Stimulated activated naive CD8-positive, alpha-beta T cell treated with anti-CD3 and anti-CD28 coated beads, Interleukin-15, Interleukin-2, amounts not matched to agents 100 ng/mL and 50 ng/mL, for 24 hours (primary cell): ENCODE data around the gene RIC1.
"Not testable (repeated sequence)": the region's sequence is repeated elsewhere in the genome, so short reads cannot be mapped to it uniquely, and the experiment has no call there.

Experiments used
- H3K27ac Mint-ChIP-seq: one replicate; pipeline ENCODE4 v1.8.0; 2021; ENCODE audit warnings: mild to moderate bottlenecking, mixed read lengths
- H3K27me3 Mint-ChIP-seq: one replicate; pipeline ENCODE4 v1.8.0; 2021; ENCODE audit warnings: mixed read lengths
- H3K36me3 Mint-ChIP-seq: one replicate; pipeline ENCODE4 v1.8.0; 2021; ENCODE audit warnings: low read depth, mixed read lengths
- H3K4me1 Mint-ChIP-seq: one replicate; pipeline ENCODE4 v1.8.0; 2021; ENCODE audit warnings: low read depth, mixed read lengths
- H3K4me3 Mint-ChIP-seq: one replicate; pipeline ENCODE4 v1.8.0; 2021; ENCODE audit warnings: mild to moderate bottlenecking, mixed read lengths
- H3K9me3 Mint-ChIP-seq: one replicate; pipeline ENCODE4 v1.8.0; 2021; ENCODE audit warnings: mixed read lengths

Gene RIC1

DNA sequence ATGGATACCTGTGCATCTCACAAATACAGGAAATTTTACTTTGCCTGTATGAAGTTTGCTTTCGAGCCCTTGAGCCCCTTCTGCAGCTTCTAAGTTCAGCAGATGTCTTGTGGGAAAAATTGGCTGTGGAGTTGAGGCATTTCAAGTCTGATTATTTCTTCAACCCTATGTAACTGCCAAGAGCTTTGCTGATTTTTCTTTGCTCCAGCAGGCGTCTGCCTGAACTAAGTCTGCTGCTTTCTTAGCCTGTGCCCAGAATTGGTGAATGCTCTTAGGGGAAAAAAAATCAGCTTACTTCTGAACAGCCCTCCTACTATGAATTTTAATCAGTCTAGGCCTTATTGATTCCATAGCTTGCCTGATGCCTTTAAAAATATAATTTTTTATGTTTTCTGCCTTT, 41.2 kb downstream of the RIC1 start:
- Mint-ChIP-seq H3K4me1 (peaks cover 46% of the 10 kb centered on the region), H3K4me3 (no peak overlapping the region), H3K27me3 (no peaks in the 10 kb centered on the region), H3K27ac (no peak overlapping the region), H3K36me3 (peaks cover 33% of the 10 kb centered on the region), H3K9me3 (peaks cover 2% of the 10 kb centered on the region)

DNA sequence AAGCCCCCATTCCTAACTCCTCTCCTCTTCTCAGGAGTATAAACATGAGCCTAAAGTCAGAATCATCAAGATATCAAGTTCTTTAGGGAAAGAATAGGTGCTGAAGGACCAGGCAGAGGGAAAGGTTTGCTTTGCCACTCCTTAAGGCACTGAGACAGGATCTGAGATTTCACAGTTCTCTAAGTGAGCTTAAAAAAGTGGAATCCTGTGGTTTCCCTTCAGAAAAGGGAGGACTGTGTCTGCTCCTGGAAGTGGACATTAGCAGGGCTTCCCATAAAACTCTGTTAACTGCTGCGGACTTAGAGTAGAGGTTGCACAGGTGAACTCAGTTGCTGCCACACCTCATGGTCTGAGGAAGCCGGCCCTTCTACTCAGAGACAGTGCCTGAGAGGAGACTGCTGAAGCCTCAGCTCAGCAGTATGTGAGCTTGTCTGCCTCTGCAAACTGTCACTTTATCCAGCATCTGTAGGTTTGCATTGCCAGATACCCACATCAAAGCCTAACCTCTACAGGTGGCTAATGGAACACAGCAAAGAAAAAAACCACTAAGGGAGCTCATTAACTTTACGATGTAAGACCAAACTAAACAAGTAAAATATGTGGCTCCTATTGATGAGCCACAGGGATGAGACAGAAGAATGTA, 42.9 kb downstream of the RIC1 start:
- Mint-ChIP-seq H3K27ac (no peak overlapping the region), H3K4me3 (no peak overlapping the region), H3K36me3 (peaks cover 24% of the 10 kb centered on the region)

DNA sequence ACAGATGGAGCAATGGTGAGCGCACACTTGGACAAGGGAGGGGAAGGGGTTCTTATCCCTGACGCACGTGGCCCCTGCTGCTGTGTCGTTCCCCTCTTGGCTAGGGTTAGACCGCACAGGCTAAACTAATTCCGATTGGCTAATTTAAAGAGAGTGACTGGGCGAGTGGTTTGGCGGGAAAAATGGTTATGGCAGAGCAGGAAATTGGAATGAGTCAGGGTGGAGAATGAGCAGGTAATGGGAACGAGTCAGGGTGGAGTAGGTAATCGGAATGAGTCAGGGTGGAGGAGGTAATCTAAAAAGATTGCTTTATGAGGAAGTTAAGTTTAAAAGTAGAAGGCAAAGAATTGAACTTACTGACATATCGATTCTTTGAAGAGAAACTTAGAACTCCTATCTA, 46.1 kb downstream of the RIC1 start:
- peaks cover 18% of the 10 kb centered on the region for H3K4me1 Mint-ChIP-seq

More for the DNA sequence above, 42.9 kb downstream of the RIC1 start:
- Mint-ChIP-seq H3K27me3 (no peaks in the 10 kb centered on the region), H3K4me1 (peaks cover 31% of the 10 kb centered on the region), H3K9me3 (peaks cover 4% of the 10 kb centered on the region)

DNA sequence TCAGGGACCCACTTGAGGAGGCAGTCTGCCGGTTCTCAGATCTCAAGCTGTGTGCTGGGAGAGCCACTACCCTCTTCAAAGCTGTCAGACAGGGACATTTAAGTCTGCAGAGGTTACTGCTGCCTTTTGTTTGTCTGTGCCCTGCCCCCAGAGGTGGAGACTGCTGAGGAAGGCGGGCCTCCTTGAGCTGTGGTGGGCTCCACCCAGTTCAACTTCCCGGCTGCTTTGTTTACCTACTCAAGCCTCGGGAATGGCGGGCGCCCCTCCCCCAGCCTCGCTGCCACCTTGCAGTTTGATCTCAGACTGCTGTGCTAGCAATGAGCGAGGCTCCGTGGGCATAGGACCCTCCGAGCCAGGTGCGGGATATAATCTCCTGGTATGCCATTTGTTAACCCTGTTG, 54.7 kb downstream of the RIC1 start:
- not testable (repeated sequence) for H3K27ac Mint-ChIP-seq, H3K4me3 Mint-ChIP-seq, H3K27me3 Mint-ChIP-seq
- H3K9me3 Mint-ChIP-seq = peaks cover 14% of the 10 kb centered on the region
- H3K4me1 Mint-ChIP-seq = peaks cover 11% of the 10 kb centered on the region
- H3K36me3 Mint-ChIP-seq = peaks cover 38% of the 10 kb centered on the region

More for the DNA sequence above, 46.1 kb downstream of the RIC1 start:
- peaks cover 14% of the 10 kb centered on the region for H3K36me3 Mint-ChIP-seq
- not testable (repeated sequence) for H3K9me3 Mint-ChIP-seq, H3K4me3 Mint-ChIP-seq, H3K27ac Mint-ChIP-seq, H3K27me3 Mint-ChIP-seq

DNA sequence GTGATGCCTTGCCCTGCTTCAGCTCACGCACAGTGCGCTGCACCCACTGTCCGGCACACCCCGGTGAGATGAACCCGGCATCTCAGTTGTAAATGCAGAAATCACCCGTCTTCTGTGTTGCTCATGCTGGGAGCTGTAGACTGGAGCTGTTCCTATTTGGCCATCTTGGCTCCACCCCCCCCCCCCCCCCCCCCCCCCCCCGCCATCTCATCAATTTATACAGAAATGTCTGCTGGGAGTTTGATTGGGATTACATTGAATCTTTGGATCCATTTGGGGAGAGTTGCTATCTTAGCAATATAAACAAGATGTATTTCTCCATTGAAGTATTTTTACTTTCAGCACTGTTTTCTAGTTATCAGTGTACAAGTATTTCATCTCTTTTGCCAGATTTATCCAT, 55.2 kb downstream of the RIC1 start:
- Mint-ChIP-seq H3K4me1 (peaks cover 11% of the 10 kb centered on the region), H3K27ac (no peak overlapping the region), H3K36me3 (peaks cover 38% of the 10 kb centered on the region), H3K9me3 (peaks cover 14% of the 10 kb centered on the region), H3K4me3 (no peak overlapping the region), H3K27me3 (no peaks in the 10 kb centered on the region)

DNA sequence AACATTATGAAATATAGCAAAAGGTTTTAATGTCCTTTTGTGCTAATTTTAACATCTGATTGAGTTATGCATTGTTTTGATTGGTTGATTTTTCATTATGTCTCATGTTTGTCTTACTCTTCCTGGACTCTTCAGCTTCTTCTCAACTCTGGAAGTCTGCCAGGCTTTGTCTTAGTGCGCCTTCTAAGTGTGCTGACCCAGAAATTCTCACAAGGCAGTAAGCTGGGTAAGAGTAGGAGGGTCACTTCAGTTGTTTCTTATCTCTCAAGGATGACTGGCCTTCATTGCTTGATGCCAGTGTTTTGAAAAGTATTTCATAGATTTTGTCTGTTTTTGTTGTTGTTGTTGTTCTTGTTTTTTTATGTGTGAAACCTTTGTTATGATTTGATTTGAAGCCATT, 59.2 kb downstream of the RIC1 start:
- Mint-ChIP-seq H3K4me1 (peaks cover 11% of the 10 kb centered on the region), H3K27ac (no peak overlapping the region), H3K27me3 (no peaks in the 10 kb centered on the region), H3K9me3 (peaks cover 6% of the 10 kb centered on the region), H3K36me3 (peaks cover 17% of the 10 kb centered on the region), H3K4me3 (no peak overlapping the region)

DNA sequence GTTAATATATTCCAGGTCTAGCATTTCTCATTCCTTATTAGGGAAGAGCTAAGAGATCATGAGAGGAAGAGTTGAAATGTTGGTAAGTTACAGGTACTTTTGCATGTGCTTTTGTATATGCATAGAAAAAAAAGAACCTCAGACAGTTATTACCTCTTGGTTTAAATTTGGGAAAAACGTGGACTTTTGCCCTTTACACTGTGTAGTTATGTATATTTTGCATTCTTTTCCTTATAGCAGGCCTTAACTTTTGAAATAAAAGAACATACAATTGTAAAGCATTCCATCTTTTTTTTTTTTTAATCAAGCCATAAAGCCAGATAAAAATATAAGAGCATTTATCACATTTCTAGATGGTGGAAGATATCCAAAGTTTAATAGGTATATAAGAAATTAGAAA, 61.4 kb downstream of the RIC1 start:
- Mint-ChIP-seq H3K36me3 (peaks cover 7% of the 10 kb centered on the region), H3K9me3 (no peaks in the 10 kb centered on the region), H3K4me3 (no peak overlapping the region), H3K27me3 (no peaks in the 10 kb centered on the region), H3K4me1 (peaks cover 14% of the 10 kb centered on the region), H3K27ac (no peak overlapping the region)

DNA sequence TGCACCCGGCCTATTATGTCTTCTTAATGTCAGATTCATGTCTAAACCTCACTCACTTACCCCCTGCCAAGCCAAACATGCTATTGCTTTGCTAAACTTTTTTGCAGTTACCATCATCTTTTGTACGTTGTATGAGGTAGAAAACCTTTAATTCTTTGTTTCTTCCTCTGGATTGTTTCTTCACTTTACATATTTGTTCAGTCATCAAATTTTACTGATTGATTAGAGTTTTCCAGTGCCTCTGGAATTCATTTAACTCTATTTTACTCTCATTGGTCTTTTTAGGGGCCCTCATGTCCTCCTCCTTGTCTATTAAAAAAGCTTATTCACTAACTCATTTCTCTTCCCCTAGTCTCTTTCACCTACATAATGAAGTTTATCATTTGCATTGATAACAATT, 67.0 kb downstream of the RIC1 start:
- Mint-ChIP-seq H3K27me3 (no peaks in the 10 kb centered on the region), H3K4me3 (no peak overlapping the region), H3K27ac (no peak overlapping the region), H3K4me1 (peaks cover 10% of the 10 kb centered on the region), H3K9me3 (peaks cover 1% of the 10 kb centered on the region), H3K36me3 (peaks cover 30% of the 10 kb centered on the region)

DNA sequence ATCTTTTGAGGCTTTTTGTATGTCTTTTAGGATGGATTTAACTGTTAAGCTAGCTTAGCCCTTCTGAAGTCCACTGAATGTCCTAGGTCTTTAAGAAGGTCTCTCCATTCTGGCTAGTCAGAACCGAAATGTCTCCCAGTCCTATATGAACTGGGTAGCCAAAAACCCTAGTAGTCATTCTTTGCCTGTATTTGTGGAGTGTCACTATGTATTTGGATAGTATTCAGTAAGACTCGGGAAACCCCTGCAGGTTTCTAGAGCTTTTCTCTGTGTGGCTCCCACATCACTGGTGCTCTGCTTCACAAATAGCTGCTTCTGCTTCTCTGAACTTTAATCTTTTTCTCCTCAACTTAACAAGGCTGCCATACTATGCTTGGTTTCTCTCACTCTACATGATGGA, 68.0 kb downstream of the RIC1 start:
- no peak overlapping the region for H3K27ac Mint-ChIP-seq

DNA sequence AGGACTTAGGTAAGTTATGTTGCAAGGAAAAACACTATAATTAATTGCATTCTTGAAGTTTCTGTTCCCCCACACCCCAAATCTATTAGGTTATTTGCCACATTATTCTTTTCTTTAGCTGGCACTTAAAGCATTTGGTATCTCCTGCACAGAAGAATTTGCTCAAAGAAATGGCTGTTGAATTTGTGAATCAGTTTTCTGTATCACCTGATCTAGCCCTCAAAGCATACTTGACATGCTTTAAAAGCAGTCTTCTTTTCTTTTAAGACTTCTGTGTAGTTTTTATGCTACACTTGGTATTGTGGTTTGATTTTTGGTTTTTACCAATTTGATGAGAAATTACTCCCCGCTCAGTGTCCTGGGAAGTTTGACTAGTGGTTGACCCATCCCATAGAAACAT, 69.1 kb downstream of the RIC1 start:
- Mint-ChIP-seq H3K4me1 (peaks cover 12% of the 10 kb centered on the region), H3K27me3 (no peaks in the 10 kb centered on the region), H3K36me3 (peaks cover 45% of the 10 kb centered on the region), H3K27ac (no peak overlapping the region), H3K4me3 (no peak overlapping the region), H3K9me3 (peaks cover 6% of the 10 kb centered on the region)

More for the DNA sequence above, 68.0 kb downstream of the RIC1 start:
- Mint-ChIP-seq H3K4me1 (peaks cover 12% of the 10 kb centered on the region), H3K27me3 (no peaks in the 10 kb centered on the region), H3K36me3 (peaks cover 36% of the 10 kb centered on the region), H3K4me3 (no peak overlapping the region), H3K9me3 (peaks cover 3% of the 10 kb centered on the region)

DNA sequence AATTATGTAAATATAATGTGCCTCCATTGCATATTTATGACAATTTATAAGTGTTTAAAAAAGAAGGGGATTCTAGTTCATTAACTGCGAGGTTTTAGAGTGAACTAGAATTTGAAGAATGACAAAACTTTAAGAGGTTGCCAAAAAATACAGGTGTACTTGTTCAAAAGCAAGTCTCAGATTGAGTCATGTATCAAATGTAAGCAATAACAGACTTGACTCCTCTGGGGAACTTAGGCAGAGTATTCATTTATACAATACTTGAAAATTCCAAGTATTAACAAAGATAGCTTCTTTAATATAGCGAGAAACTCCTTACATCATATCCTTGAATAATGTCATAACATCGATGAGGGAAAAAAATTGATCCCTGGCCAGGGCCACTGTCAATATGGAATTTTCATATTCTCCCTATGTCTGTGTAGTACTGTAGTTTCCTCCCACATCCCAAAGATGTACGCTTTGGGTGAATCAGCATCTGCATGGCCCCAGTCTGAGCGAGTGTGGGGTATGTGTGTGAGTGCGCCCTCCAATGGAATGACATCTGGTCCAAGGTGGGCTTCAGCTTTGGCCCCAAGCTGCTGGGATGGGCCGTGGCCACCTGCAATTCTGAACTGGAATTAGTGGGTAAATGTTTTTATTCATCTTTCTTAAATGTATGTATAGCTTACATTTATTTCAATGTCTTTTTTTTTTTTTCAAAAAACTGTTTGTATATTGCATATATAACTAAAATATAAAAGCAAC, 70.1 kb downstream of the RIC1 start:
- Mint-ChIP-seq H3K36me3 (peaks cover 46% of the 10 kb centered on the region), H3K4me1 (peaks cover 8% of the 10 kb centered on the region), H3K4me3 (no peak overlapping the region), H3K27me3 (no peaks in the 10 kb centered on the region), H3K9me3 (peaks cover 6% of the 10 kb centered on the region), H3K27ac (no peak overlapping the region)

DNA sequence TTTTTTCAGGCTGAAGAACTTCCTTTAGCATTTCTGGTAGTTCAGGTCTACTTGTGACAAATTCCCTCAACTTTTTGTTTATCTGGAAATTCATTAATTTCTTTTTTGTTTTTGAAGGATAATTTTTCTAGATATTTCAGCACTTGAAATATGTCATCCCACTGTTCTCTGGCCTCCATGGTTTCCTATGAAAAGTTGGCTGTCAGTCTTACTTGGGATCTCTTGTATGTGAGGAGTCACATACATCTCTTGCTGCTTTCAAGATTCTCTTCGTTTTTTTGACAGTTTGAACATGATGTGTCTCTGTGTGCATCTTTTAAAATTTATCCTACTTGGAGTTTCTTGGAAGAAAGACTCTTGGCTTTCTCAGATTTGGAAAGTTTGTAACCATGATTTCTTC, 79.5 kb downstream of the RIC1 start:
- peaks cover 22% of the 10 kb centered on the region for H3K9me3 Mint-ChIP-seq
- no peak overlapping the region for H3K27ac Mint-ChIP-seq
- no peak overlapping the region for H3K4me3 Mint-ChIP-seq
- peaks cover 65% of the 10 kb centered on the region for H3K36me3 Mint-ChIP-seq
- no peaks in the 10 kb centered on the region for H3K27me3 Mint-ChIP-seq
- no peaks in the 10 kb centered on the region for H3K4me1 Mint-ChIP-seq

DNA sequence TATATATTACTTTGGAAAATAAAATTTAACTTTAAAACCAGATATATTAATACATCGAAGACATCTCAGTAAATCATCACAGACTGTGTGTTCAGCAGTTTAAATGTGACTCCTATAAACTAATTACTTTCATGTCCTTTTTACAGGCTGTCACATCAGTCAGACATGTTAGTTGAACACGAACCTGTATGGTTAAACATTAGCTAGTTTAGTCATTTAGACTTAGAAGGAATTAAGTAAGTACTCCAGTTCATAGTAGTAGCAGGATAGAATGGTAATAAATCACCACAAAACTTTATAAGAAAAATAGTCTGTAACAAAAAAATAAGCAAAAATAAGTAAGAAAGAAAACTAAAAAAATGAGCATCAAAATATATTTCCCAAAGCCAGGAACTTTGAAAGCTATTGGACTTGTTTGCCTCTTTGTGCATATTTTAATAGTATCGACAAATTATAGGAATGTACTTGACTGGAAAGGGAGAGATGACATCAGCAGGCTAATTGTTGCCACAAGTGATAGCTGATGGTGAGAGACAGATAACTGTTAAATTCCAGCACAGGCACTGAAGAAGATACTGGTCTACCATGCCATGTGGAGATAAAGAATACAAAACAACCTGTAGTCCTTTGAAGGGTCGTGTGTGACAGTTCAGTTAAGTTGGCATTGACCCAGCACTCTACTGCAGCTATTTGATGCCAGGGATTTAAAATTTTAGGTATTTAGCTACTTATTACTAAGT, 83.9 kb downstream of the RIC1 start:
- no peaks in the 10 kb centered on the region for H3K27me3 Mint-ChIP-seq
- no peak overlapping the region for H3K27ac Mint-ChIP-seq
- no peak overlapping the region for H3K4me3 Mint-ChIP-seq
- H3K36me3 Mint-ChIP-seq = peaks cover 77% of the 10 kb centered on the region
- peaks cover 10% of the 10 kb centered on the region for H3K4me1 Mint-ChIP-seq
- peaks cover 19% of the 10 kb centered on the region for H3K9me3 Mint-ChIP-seq

DNA sequence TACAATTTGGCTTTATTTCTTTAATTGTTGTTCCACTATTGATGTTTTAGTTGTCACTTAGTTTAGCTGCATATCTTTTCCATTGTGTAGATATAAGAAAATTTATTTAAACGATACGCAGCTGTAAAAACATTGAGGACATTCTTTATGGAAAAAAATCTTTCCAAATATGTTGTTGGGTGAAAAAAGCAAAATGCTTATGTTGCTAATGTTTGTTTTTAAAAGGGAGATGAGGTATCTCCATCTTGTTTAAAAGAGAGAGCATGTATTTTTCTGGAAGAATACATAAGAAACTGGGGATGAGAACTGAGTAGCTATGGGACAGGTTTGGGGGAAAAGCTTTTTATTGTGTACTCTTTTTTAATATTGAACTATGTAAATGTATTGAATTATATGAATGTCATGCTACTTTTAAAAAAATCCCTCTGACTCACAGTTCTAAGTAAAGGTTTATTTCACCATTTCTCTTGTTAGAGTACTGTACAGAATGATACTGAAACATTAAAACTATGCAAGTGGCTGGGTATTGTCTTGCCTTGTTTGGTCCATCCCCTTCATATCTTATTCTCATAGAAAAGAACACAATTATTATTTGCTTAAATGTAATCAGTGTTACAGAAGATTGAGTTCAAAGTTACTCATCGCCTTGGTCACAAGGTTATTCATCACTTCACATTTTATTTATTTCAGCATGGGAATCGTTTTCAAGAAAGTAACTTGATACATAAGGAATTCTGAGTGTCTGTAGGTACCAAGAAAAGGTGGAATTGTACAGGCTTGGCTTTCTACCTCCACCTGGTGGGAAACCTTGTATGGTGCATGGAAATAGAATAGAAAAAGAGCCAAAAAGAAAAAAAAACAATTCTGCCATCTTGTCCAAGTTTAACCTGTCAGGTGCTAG, 85.8 kb downstream of the RIC1 start:
- Mint-ChIP-seq H3K4me1 (peaks cover 19% of the 10 kb centered on the region), H3K9me3 (peaks cover 4% of the 10 kb centered on the region), H3K36me3 (peaks cover 60% of the 10 kb centered on the region), H3K4me3 (no peak overlapping the region), H3K27ac (no peak overlapping the region), H3K27me3 (no peaks in the 10 kb centered on the region)
